Ovary (tissue), 3 donors: ENCODE data around the gene ATP5F1B.

ENCODE experiments used
- CTCF ChIP-seq, 3 donors: fragments of 450-650 bp in 2 of 3; fragments of 200-600 bp in 1 of 3; IDR thresholded peaks; one replicate each; pipeline versions ENCODE4 v1.5.1 to v1.8.0; 2016 to 2022; ENCODE audit warnings: antibody characterized with exemption in 3 of 3, mild to moderate bottlenecking in 1 of 3
- POLR2A ChIP-seq: fragments of 450-650 bp; IDR thresholded peaks from one replicate; pipeline ENCODE4 v1.6.1; 2017; ENCODE audit warnings: antibody characterized with exemption, mild to moderate bottlenecking, moderate library complexity
- donor health status: DM: no; HTN: no; CAD: no.

- TF ChIP-seq CTCF (IDR thresholded peaks at IDR 0.05) (no peak), POLR2A (no peak)
Observed at GRCh38 chr12:56589783-56590182, 56.0 kb downstream of the ATP5F1B start.
